ENCODE measurements around the gene ZMYND8. TPM values are rescaled to one million over a fixed set of nuclear protein-coding genes. Genes with fewer than 3 reads are reported as not detected.
"Not testable (repeated sequence)": the region's sequence is repeated elsewhere in the genome, so short reads cannot be mapped to it uniquely, and the experiment has no call there.

Gene ZMYND8
- polyA plus RNA-seq, 3 donors = 39.6 to 42.8 (median 41.2) TPM

DNA sequence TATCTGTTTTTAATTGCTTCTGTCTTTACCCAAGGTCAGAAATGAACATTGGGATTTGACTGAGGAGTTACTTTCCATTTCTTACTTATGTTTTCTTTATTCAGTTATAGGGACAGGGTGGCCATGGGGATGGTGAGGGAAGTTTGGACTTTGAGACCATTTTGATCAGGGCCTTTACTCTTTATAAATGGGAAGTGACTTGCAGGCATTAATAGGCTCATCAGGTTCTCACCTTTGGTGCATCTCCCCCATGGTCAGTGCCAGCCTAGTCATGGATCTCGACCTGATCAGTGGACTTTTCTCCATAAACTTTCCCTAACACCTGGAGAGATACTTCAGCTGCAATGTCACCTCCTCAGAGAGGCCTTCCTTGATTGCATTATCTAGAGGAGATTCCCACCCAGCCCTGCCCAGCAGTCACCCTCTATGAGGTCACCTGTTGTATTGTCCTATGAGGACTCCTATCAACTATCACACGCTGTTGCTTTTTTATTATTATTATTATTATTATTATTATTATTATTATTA is 16.8 kb upstream of the ZMYND8 start:
- DNase-seq (ENCODE audit: low read depth in 3 of 3, low spot score in 2 of 3) = no peak

DNA sequence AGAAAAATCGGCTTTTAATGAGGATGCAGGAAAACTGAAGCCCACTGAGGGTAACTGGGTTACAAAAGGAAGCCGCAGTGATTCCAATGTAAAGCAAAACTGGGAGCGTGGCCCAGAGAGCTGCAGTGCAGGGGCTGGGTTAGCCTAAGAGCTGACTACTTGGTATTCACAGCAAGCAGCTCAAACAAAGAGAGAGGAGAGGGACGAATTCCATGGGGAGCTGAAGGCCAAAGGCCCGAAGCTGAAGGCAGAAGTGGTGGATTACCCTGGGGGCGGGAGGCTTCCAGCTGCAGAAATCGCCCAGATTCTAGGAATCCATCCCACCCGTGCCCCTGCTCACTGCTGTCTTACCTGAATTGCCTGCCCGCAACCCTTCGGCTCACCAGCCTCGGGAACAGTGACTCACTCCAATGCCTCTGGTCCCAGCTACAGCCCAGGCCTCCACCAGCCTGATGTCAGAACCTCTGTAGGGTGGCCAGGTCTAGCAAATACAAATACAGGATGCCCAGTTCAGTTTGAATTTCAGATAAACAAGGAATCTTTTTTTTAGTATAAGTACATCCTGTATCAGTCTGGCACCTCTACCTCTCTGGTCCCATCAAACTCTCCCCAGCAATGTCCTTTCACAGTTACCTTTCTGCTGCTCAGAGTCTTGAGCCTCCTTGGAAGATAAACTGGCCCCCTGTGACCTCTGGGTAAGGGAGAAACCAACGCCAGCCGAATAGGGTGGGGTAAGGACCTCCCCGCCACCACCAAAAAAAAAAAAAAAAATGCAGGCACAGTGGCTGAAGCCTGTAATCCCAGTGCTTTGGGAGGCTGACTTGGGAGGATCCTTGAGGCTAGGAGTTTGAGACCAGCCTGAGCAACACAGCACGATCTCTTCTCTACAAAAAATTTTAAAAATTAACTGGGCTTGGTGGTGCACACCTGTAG is 14.6 kb upstream of the ZMYND8 start:
- DNase-seq (ENCODE audit: low read depth in 3 of 3, low spot score in 2 of 3) = no peak

DNA sequence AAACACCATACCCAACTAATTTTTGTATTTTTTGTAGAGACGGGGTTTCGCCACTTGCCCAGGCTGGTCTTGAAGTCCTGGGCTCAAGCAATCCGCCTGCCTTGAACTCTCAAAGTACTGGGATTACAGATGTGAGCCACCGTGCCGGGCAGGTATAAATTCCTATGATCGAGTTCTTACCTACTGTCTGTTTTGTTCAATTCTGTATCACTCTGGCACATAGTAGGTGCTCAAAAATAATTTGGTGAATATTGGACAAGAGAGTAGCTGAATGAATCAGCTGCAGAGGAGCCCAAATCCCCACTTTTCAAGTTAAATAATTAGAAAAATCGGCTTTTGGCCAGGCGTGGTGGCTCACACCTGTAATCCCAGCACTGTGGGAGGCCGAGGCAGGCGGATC is 13.7 kb upstream of the ZMYND8 start:
- DNase-seq (ENCODE audit: low read depth in 3 of 3, low spot score in 2 of 3) = no peak

DNA sequence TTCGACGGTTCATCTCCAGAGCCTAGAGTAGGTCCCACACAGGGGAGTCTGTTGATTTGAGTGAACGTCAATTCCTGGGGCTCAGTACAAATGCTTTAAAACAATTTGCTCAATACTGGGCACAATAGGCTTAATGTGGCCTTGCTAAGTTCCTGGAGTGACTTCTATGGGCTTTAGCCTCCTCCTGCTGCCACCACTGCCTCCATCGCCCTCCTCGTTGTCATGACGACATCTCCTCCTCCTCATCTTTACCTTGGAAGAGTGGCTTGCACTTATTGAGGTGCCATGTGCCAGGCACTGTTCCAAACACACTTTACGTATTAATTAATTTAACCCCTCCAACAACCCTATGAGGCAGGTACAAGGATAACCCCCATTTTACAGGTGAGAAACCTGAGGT is 11.8 kb upstream of the ZMYND8 start:
- DNase-seq (ENCODE audit: low read depth in 3 of 3, low spot score in 2 of 3) = no peak

DNA sequence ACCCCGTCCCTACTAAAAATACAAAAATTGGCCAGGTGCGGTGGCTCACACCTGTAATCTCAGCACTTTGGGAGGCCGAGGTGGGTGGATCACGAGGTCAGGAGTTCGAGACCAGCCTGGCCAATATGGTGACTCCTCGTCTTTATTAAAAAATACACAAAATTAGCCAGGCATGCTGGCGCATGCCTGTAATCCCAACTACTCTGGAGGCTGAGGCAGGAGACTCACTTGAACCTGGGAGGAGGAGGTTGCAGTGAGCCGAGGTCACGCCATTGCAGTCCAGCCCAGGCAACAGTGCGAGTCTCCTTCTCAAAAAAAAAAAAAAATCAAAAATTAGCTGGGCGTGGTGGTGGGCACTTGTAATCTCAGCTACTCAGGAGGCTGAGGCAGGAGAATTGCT is 9.8 kb upstream of the ZMYND8 start:
- DNase-seq (ENCODE audit: low read depth in 3 of 3, low spot score in 2 of 3) = not testable (repeated sequence)

DNA sequence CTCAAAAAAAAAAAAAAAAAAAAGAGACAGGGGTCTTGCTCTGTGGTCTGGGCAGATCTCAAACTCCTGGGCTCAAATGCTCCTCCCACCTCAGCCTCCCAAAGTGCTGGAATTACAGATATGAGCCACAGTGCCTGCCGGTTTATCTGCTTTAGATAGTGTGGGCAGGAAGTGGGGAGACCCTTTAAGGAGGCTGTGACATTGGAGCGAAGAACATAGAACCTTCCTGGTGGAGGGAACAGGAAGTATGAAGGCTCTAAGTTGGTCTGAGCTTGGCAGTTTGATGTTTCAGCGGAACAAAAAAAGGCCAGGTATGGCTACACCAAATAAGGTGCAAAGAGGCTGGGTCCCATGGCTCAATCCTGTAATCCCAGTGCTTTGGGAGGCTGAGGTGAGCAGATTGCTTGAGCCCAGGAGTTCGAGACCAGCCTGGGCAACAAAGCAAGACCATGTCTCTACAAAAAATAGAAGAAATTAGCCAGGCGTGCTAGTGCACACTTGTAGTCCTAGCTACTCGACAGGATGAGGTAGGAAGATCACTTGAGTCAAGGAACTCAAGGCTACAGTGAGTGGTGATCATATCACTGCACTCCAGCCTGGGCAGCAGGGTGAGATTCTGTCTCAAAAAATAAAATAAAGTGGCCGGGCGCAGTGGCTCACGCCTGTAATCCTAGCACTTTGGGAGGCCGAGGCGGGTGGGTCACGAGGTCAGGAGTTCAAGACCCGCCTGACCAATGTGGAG is 8.7 kb upstream of the ZMYND8 start:
- no peak for DNase-seq (ENCODE audit: low read depth in 3 of 3, low spot score in 2 of 3)

DNA sequence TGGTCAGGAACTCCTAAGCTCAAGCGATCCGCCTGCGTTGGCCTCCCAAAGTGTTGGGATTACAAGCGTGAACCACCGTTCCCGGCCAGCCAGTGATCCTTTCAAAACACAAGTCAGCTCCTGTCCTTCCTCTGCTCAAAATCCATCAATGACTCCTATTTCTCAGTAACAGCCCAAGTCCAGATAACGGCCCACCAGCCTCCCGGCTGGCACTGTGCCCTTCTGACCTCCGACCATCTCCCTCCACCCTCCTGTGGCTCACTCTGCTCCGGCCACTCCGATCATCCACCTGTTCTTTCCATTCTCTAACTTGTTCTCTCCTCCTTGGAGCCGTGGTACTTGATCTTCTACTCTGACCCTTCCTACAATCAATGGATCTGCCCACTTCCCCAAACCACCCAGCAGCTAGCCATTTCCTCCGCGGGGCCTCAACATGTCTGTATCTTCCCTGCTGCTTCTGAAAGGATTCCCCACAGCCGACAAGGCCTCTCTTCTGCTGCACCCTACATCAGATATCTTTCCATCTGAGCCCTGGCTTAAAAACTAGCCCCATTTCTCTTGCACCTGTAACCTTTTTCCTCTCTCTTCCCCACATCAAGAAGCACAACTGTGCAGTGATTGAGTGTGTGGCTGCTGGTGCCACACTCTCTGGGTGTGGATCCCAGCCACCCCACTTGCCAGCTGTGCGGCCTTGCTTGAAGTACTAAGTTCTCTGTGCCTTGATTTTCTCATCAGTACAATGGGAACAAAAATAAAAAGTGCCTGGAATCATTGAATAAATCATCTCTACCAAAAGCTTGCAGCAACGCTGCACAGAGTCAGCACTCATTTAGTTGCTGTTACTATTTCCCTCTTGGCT is 6.1 kb upstream of the ZMYND8 start:
- no peak for DNase-seq (ENCODE audit: low read depth in 3 of 3, low spot score in 2 of 3)

DNA sequence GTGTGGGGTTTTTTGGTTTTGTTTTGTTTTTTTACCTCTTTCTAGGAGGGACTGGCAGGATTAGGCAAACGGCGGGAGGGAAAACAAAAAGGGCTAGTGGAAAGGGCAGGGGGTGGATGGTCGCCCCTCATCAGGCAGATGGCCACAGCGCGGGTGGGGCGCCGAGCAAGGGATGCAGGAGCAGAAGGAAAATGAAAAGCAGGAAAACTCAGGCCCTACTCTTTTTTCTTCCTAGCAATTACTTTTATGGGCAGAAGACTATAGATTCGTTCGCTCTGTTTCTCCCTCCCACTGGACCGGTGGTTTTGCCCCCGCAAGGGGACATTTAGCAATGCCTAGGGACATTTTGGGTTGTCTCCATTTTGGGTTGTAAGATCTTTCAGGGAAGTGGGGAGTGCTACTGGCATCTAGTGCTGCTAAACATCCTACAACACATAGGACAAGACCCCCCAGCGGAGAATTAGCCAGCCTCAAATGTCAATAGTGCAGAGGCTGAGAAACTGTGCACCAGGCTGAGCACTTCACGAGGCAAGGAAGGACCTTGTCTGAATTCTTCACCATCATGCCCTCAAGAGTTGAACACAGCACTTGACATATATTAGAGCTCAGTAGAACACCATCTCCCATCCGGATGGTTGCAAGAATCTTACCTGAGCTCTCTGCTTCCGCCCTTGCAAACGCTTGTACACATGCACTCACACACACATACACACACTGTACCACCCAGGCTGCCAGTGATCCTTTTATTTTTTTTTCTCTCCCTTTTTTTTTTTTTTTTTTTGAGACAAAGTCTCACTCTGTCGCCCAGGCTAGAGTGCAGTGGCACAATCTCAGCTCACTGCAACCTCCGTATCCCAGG is 4.8 kb upstream of the ZMYND8 start:
- no peak for DNase-seq (ENCODE audit: low read depth in 3 of 3, low spot score in 2 of 3)

DNA sequence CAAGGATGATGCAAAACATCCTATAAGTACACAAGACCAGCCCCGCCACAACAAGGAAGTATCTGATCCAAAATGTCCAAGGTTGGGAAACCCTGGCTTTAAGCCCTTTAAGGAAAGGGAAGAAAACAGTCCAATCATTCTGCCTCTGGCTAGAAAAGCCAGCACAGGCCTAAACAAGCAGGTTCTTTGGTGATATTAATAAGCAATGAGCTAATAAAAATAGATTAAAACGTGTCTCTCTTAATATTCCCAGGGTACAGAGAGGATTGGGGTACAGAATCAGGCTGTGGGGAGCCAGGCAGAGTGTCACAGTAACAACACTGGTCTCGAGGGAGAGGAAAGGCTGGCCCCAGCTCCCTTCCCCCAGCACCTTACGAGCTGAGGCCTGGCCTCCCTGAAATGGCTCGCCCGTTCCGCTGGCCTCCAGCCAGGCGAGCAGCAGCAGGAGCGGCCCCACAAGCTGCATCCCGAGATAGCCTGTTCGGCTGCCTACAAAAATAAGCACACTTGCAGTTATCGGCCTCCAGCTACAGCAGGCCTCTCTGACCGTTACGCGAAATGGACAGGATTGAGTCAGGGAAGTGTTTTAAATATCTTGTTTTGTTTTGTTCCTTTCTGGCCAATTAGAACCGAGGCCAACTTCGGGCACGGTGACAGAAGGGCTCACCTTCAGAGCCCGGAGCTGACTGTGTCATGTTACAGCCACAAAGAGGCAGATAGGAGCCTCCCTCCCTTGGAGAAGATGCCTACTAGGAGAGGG is 4.0 kb upstream of the ZMYND8 start:
- no peak for DNase-seq (ENCODE audit: low read depth in 3 of 3, low spot score in 2 of 3)

DNA sequence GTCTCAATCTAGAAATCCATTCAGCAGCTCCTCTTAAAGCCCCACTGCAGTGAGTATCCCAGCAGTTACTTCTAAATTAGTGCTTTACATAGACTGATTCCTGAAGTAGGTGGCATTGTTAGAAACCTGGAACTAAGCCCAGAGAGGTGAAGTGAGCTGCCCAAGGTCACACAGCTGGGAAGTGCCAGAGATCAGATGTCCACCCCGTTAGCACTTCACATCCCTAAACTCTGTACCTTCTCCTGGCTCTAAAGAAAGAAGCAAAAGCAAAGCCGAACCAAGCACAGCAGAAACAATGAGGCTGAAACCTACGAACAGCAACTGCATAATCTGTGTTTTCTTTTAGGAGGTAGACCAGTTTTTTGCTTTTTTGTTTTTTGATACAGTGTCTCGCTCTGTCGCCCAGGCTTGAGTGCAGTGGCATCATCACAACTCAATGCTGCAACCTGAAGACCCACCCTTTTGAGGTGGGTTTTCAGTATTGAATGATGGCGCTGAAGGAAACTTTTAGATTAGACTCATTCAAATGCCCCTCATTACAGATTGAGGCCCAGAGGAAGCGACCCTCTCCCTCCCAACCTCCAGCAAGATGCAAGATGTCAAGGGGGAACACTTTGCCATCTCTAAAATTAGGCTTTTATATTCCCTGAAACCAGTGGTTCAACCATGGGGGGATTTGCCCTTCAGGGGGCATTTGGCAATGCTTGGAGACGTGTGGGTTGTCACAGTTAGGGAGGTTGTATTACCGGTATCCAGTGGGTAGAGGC is 3.2 kb upstream of the ZMYND8 start:
- DNase-seq (ENCODE audit: low read depth in 3 of 3, low spot score in 2 of 3) = no peak

DNA sequence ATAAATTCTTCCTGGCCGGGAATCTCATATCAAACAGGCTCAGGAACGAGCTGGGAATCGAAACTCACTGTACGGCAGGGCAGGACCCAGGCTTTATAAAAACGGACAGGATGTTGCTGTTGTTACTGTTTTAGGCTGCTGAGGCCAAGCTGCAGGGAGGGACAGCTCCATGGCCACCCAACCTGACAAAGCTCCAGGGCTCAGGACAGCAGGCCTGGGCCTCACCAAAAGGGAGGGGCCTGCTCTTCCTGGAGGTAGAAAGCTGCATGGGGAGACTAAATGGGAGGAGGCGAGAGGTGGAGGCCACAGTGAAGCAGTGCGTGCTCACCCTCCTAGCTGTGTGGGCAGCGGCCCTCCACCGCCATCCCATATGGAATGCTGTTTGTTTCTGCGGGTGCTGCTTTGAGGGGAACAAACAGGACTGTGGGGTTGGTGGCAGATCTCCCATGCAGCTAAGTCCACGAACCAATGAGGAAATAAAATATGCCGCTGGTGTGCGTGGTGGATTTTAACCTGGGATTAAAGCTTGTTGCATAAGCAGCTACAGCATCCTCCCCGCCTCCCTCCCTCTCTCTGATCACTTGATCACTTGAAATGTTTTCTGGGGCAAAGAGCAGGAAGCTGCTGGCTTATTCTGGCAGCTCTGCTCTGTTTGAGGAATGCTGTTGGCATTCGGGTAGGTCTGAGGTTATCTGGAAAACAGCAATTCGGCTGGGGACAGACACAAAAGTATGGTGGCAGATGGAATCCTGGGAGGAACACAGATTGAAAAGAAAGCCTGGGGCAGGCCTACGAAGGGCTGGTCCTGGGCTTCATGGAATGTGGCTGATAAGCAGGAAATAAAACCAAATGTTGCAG is 2.4 kb upstream of the ZMYND8 start:
- no peak for DNase-seq (ENCODE audit: low read depth in 3 of 3, low spot score in 2 of 3)

DNA sequence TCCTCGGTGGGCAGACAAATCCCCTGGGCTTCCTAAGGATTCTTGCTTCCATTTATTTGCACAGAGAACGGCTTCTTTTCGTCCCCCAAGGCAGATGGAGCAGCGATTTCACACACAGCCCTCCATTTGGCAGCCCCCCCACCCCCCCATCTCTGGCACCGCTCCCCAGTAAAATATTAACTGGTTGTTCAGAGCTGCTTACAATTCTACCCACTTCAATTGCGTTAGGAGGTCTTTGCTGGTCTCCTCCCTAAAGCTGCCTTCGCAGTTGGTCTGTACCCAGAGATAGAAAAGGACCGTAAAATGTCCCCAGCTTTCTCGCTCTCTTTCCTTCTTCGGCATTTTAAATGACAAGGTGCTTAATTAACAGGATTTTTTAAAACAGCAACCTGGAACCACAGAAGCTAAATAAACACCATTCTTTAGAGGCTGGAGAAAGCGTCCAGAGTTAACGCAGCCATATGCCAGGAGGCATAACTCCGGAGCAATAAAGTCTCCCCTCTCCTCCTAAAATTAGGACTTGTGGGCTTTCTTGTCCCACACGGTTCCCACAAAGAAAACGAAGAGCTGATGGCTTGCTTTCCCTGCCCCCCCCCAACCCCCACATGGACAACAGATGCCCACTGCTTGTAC is 1.7 kb upstream of the ZMYND8 start:
- DNase-seq (ENCODE audit: low read depth in 3 of 3, low spot score in 2 of 3) = no peak

DNA sequence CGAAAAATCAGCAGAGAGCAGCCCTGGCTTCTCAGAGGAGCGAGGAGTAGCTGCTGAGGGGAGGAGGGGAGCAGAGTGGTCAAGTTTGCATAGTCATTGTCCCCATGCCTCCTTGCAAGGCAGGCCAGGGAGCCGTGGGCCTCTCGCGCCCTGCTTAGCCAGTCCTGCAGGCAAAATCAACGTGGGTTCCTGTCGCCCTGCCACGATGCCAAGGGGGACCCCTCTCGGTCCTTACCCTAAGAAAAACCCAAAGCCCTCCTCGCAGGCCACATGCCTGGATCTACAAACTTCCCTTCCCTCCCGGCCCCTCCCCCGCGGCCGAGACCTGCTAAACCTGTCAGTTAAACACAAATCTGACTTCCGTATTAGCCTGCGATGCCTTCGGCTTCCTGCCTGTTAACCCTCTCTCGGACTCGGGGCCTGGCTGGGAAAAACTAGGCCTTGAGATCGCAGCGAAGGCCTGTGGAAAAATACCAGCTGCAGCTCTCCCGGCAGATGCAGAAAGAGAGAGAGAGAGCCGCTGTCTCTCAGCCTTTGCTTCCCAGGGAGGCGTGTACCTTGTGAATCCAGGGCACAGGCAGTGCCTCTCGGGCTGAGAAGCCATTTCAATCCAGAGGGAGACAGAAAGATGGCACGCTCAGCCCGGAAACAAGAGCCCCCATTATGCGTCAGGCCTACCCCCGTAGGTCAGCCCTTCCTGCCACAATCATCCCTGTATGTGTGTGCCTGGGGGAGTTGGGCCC is 968 bp upstream of the ZMYND8 start:
- no peak for DNase-seq (ENCODE audit: low read depth in 3 of 3, low spot score in 2 of 3)

DNA sequence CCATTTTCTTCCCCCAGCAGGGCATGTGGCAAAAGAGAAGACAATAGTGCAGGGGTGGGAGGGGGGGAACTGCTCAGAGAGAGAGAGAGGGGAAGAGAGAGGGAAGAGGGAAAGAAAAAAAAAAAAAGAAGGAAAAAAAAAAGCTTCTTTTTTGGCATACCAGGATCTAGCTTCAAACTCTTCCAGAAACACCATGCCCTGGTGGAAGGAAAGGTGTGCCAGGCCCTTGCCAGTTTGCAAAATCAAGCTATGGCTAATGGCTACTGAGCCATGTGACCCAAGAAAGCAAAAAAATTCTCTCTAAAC is 326 bp downstream of the ZMYND8 start:
- DNase-seq (ENCODE audit: low read depth in 3 of 3, low spot score in 2 of 3) = no peak

DNA sequence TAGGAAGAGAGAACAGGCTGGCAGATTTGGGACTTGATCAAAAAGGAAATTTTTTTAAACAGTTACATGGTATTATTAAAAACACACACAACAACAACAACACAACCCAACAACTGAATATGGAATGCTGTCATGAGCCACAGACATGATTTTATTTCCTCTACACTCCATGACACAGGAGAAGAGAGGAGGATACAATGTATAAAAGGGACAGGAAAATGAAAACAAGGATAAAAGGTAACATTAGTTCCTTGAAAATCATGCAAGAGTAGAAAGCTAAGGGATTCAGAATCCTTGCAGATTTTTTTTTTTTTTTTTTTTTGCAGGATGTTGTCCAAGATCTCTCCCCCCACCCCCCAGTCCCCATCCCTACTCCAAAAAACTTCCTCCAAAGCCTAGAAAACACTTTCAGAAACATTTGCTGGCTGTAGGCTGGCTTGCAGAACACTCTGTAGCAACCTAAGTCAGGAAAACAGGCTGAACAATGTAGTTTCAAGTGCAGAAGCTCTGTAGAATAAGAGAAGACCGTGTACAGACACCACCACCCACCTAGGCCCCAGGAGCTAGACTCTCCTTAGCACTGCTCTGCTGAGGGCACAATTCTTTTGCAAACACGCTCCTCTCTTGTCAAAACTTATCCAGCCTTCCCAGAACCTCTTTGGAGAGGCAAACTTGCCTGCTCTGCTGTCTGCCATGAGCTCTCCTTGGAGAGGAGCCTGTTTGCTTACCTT is 845 bp downstream of the ZMYND8 start:
- DNase-seq (ENCODE audit: low read depth in 3 of 3, low spot score in 2 of 3) = no peak

All from right renal cortex interstitium (tissue), 3 donors.